K562 (cell line): ENCODE measurements around the gene BLTP3B. TPM values are rescaled to one million over a fixed set of nuclear protein-coding genes. Genes with fewer than 3 reads are reported as not detected.
A peak's percentile ranks its signal among the peaks of the same experiment; 100 is the strongest.

Experiments used
- ATF1 ChIP-seq, 2 experiments: fragments of 450-650 bp in 1 of 2; IDR thresholded peaks; 2 replicates each; pipeline ENCODE4 v1.6.1; 2016; ENCODE audit warnings: missing compliant biosample characterization in 1 of 2, missing genetic modification characterization in 1 of 2
- BHLHE40 ChIP-seq: IDR thresholded peaks from 2 replicates; pipeline ENCODE4 v1.6.1; 2011; ENCODE audit warnings: low read length, improper control_type of control experiment
- CBX2 ChIP-seq: fragments of 200-600 bp; sonication (generic); IDR thresholded peaks from one replicate; pipeline ENCODE4 v1.6.1; 2012; ENCODE audit warnings: mild to moderate bottlenecking, low read length, inconsistent platforms; ENCODE audit not compliant: insufficient read depth, poor library complexity, severe bottlenecking
- CEBPB ChIP-seq: fragments of 450-650 bp; IDR thresholded peaks from 2 replicates; pipeline ENCODE4 v1.6.1; 2016; ENCODE audit warnings: missing genetic modification characterization, missing compliant biosample characterization
- KAT8 ChIP-seq: fragments of 450-650 bp; IDR thresholded peaks from 2 replicates; pipeline ENCODE4 v1.6.1; 2016; ENCODE audit warnings: low read depth, mild to moderate bottlenecking
- KDM5B ChIP-seq: fragments of 200-600 bp; sonication (generic); IDR thresholded peaks from 2 replicates; pipeline ENCODE4 v1.6.1; 2012; ENCODE audit warnings: low read depth, mild to moderate bottlenecking, moderate library complexity, low read length, control low read depth, inconsistent platforms; ENCODE audit not compliant: insufficient replicate concordance
- KLF10 ChIP-seq: fragments of 250-450 bp; sonication (Bioruptor Pico); IDR thresholded peaks from 2 replicates; pipeline ENCODE4 v1.6.1; 2021; ENCODE audit warnings: matching md5 sums
- MAFF ChIP-seq: IDR thresholded peaks from 2 replicates; pipeline ENCODE4 v1.6.1; 2012; ENCODE audit warnings: low read length, improper control_type of control experiment
- MXI1 ChIP-seq: IDR thresholded peaks from 2 replicates; pipeline ENCODE4 v1.6.1; 2011; ENCODE audit warnings: low read depth, mild to moderate bottlenecking, improper control_type of control experiment, low read length
- PBX2 ChIP-seq, 2 experiments: IDR thresholded peaks in 1 of 2; conservative IDR thresholded peaks in 1 of 2; 2 replicates each; pipeline ENCODE4 v1.6.1; 2016; ENCODE audit warnings: low read depth in 2 of 2, mild to moderate bottlenecking in 1 of 2, missing compliant biosample characterization in 1 of 2, missing genetic modification characterization in 1 of 2, moderate library complexity in 1 of 2
- SAP30 ChIP-seq: fragments of 200-600 bp; sonication (generic); IDR thresholded peaks from 2 replicates; pipeline ENCODE4 v1.6.1; 2012; ENCODE audit warnings: borderline replicate concordance, low read depth, mild to moderate bottlenecking, moderate library complexity, low read length, control low read depth, inconsistent platforms; ENCODE audit not compliant: insufficient read depth, poor library complexity, severe bottlenecking
- TFAP4 ChIP-seq: sonication (generic); formaldehyde crosslinking; IDR thresholded peaks from 2 replicates; pipeline ENCODE4 v1.8.0; 2022; ENCODE audit warnings: missing genetic modification reagents, mild to moderate bottlenecking, moderate library complexity, borderline replicate concordance
- THAP12 ChIP-seq: fragments of 250-450 bp; sonication (Bioruptor Pico); IDR thresholded peaks from 2 replicates; pipeline ENCODE4 v1.9.0; 2021; ENCODE audit warnings: mild to moderate bottlenecking, inconsistent platforms
- ZBTB9 ChIP-seq: fragments of 450-650 bp; formaldehyde crosslinking; IDR thresholded peaks from 2 replicates; pipeline ENCODE4 v1.4.0; 2020; ENCODE audit warnings: mild to moderate bottlenecking, moderate library complexity
- ZNF311 ChIP-seq: fragments of 250-450 bp; sonication (Bioruptor Pico); IDR thresholded peaks from 2 replicates; pipeline ENCODE4 v1.4.0; 2020; ENCODE audit warnings: mild to moderate bottlenecking, moderate library complexity
- ZNF316 ChIP-seq: fragments of 450-650 bp; IDR thresholded peaks from 2 replicates; pipeline ENCODE4 v1.6.1; 2016
- ZNF584 ChIP-seq: fragments of 200-800 bp; sonication (Bioruptor generic); IDR thresholded peaks from 2 replicates; pipeline ENCODE4 v1.6.1; 2016; ENCODE audit warnings: low read depth, mild to moderate bottlenecking, missing genetic modification characterization, missing compliant biosample characterization
- polyA plus RNA-seq, 8 experiments: library from polyadenylated mRNA; depleted of rRNA in 4 of 8; stranded (reverse) in 5 of 8; unstranded in 3 of 8; fragments of >200 nt; fragmentation: Nextera tagmentation in 2 of 8; fragmentation: Illumina TruSeq in 1 of 8; extraction: Ambion mirVana in 2 of 8; extraction: Trizol in 1 of 8; gene quantifications; 2 replicates each; pipeline versions ENCODE4 v1.2.1 to v1.2.3, GENCODE V29; 2011 to 2014; ENCODE audit warnings: inconsistent platforms in 1 of 8, missing spikeins in 1 of 8
- total RNA-seq, 7 experiments: library from RNA; depleted of rRNA in 6 of 7; stranded (reverse); fragments of >200 nt in 6 of 7; fragmentation: Illumina TruSeq in 2 of 7; extraction: Trizol in 2 of 7; gene quantifications; 2 replicates each; pipeline versions ENCODE4 v1.2.1 to v1.2.3, GENCODE V29; 2011 to 2021; ENCODE audit warnings: low replicate concordance in 1 of 7

The BLTP3B gene
- total and polyA plus RNA-seq, 9 of the 15 experiments (the other 6 are each of a cell fraction or from before 2014, with no cell fraction given) = 3.9 to 27.4 (median 19.7) TPM

GRCh38 chr12:100189636-100190394 is 47.1 kb upstream of the BLTP3B start (continued):
- TF ChIP-seq ZNF584 (CRISPR knock-in tag) (no peak), THAP12 (no peak), ZBTB9 (CRISPR knock-in tag) (no peak), KLF10 (CRISPR knock-in tag) (no peak), MXI1 (no peak), MAFF (peak; percentile 21; the same call in 1 of the 2 replicates), CBX2 (no peak), BHLHE40 (no peak), ATF1 (CRISPR knock-in tag; IDR thresholded peaks at IDR 0.05) (no peak), ATF1 (tag; IDR thresholded peaks at IDR 0.05) (no peak), TFAP4 (CRISPR knock-in tag) (no peak), KAT8 (no peak), KDM5B (no peak), ZNF316 (peak; percentile 69), SAP30 (no peak), CEBPB (tag) (peak; percentile 63; the same call in 1 of the 2 replicates), ZNF311 (CRISPR knock-in tag) (no peak), PBX2 (CRISPR knock-in tag; IDR thresholded peaks at IDR 0.05; ENCODE audit: low read depth) (no peak), PBX2 (tag; conservative IDR thresholded peaks at IDR 0.05; ENCODE audit: low read depth) (no peak)
